B cell (primary cell): Measurements from ENCODE around the gene IL20RB.

Source experiments
- CTCF ChIP-seq: fragments of 200-600 bp; IDR thresholded peaks from one replicate; pipeline ENCODE4 v1.8.0; 2022; ENCODE audit warnings: antibody characterized with exemption, mild to moderate bottlenecking
- EZH2 ChIP-seq: IDR thresholded peaks from 2 replicates; pipeline ENCODE4 v1.6.1; 2012; ENCODE audit warnings: borderline replicate concordance, low read depth, mild to moderate bottlenecking, moderate library complexity, low read length; ENCODE audit not compliant: insufficient read depth, poor library complexity, severe bottlenecking

DNA sequence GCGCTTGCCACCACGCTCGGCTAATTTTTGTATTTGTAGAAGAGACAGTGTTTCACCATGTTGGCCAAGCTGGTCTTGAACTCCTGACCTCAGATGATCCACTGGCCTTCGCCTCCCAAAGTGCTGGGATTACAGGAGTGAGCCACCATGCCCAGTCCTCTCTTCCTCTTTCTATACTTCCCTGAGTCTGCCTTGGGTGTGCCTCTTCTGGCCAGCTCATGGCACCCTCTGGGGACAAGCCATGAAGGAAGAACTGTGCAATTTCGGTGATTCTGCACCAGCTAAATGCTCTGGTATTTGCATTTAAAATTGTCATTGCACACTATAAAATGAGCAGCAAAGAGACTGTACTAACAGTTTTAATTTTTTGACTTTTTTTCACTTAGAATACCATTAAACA lies 66.6 kb downstream of the IL20RB start:
- TF ChIP-seq EZH2 (no peak), CTCF (no peak)
